H1 (cell line): ENCODE data around the gene PDK2.

ENCODE experiments used
- CHD1 ChIP-seq: IDR thresholded peaks from 2 replicates; pipeline ENCODE4 v1.6.1; 2012; ENCODE audit warnings: low read depth, low read length, improper control_type of control experiment
- CREB1 ChIP-seq: IDR thresholded peaks from 2 replicates; pipeline ENCODE4 v1.6.1; 2012; ENCODE audit warnings: inconsistent platforms
- EGR1 ChIP-seq: IDR thresholded peaks from 2 replicates; pipeline ENCODE4 v1.6.1; 2011; ENCODE audit warnings: low read depth, low read length, borderline replicate concordance
- EZH2 ChIP-seq: fragments of 200-600 bp; sonication (generic); IDR thresholded peaks from 2 replicates; pipeline ENCODE4 v1.7.1; 2012; ENCODE audit warnings: low read depth, mild to moderate bottlenecking, moderate library complexity, low read length, inconsistent platforms; ENCODE audit not compliant: severe bottlenecking
- JUND ChIP-seq: IDR thresholded peaks from 2 replicates; pipeline ENCODE4 v1.6.1; 2011; ENCODE audit warnings: mild to moderate bottlenecking, improper control_type of control experiment, low read length
- NRF1 ChIP-seq: IDR thresholded peaks from 2 replicates; pipeline ENCODE4 v1.6.1; 2011; ENCODE audit warnings: mild to moderate bottlenecking, low read depth, low read length, improper control_type of control experiment
- POLR2A ChIP-seq, 2 experiments: IDR thresholded peaks; 1 replicate in 1 of 2; 2 replicates in 1 of 2; pipeline ENCODE4 v1.6.1; 2011; ENCODE audit warnings: low read depth in 2 of 2, low read length in 2 of 2, mild to moderate bottlenecking in 2 of 2; ENCODE audit errors: control extremely low read depth in 1 of 2
- POU5F1 ChIP-seq: IDR thresholded peaks from 2 replicates; pipeline ENCODE4 v1.6.1; 2011; ENCODE audit warnings: low read depth, mild to moderate bottlenecking, low read length, moderate library complexity
- RNF2 ChIP-seq: fragments of 200-900, 300-1000 bp; sonication (generic); IDR thresholded peaks from 2 replicates; pipeline ENCODE4 v1.7.1; 2016; ENCODE audit warnings: borderline replicate concordance, low read depth, mild to moderate bottlenecking, antibody characterized with exemption, low read length; ENCODE audit not compliant: poor library complexity, severe bottlenecking; ENCODE audit errors: missing control alignments
- SIRT6 ChIP-seq: IDR thresholded peaks from one replicate; pipeline ENCODE4 v1.7.1; 2012; ENCODE audit warnings: low read length, inconsistent platforms
- SP1 ChIP-seq: IDR thresholded peaks from 2 replicates; pipeline ENCODE4 v1.6.1; 2011; ENCODE audit warnings: low read depth, low read length
- TF ChIP-seq, protein P1 (sequence below): IDR thresholded peaks from 2 replicates; pipeline ENCODE4 v1.6.1; 2012; ENCODE audit warnings: low read length, inconsistent platforms
- TF ChIP-seq, protein P2 (sequence below), 3 experiments: IDR thresholded peaks; 1 replicate in 2 of 3; 2 replicates in 1 of 3; pipeline versions ENCODE4 v1.5.1 to v1.6.1; 2011; ENCODE audit warnings: low read length in 3 of 3, mild to moderate bottlenecking in 3 of 3, inconsistent platforms in 2 of 3, low read depth in 1 of 3, moderate library complexity in 1 of 3; ENCODE audit not compliant: insufficient read depth in 1 of 3; ENCODE audit errors: control extremely low read depth in 1 of 3

DNA sequence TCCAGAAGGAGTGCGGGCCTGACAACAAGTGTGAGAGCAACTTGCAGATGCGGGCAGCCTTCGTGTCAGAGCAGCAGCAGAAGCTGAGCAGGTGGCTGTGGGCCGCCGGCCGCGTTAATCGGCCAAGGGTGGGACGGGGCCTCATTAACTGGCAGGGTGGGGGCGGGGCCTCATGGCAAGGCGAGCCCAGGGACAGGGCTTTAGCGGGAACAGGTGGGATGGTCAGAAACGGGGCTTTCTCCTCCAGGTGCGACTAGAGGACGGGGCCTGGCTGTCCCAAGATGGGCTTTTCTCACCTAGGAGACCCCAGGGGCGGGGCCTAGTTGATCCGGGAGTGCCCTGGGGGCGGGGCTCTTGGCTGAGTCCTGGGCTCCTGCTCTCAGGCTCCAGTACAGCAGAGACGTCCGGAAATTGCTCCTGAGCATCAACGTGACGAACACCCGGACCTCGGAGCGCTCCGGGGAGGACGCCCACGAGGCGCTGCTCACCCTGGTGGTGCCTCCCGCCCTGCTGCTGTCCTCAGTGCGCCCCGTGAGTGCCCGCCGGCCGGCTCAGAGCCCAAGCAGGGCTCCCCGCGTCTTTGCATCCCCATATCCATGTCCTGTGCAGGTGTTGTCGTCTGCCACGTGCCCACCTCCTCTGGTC is 18.4 kb upstream of the PDK2 start:
- TF ChIP-seq JUND (no peak), RNF2 (no peak), EZH2 (no peak), CREB1 (no peak), POU5F1 (no peak), SIRT6 (no peak), NRF1 (no peak), SP1 (no peak), CHD1 (no peak), POLR2A (IDR thresholded peaks at IDR 0.05; ENCODE audit: control extremely low read depth in 1 of 2, low read depth in 2 of 2, low read length in 2 of 2) (no peak), EGR1 (no peak)
- TF ChIP-seq, protein P1, sequence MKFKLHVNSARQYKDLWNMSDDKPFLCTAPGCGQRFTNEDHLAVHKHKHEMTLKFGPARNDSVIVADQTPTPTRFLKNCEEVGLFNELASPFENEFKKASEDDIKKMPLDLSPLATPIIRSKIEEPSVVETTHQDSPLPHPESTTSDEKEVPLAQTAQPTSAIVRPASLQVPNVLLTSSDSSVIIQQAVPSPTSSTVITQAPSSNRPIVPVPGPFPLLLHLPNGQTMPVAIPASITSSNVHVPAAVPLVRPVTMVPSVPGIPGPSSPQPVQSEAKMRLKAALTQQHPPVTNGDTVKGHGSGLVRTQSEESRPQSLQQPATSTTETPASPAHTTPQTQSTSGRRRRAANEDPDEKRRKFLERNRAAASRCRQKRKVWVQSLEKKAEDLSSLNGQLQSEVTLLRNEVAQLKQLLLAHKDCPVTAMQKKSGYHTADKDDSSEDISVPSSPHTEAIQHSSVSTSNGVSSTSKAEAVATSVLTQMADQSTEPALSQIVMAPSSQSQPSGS, result no peak
- TF ChIP-seq, protein P2, sequence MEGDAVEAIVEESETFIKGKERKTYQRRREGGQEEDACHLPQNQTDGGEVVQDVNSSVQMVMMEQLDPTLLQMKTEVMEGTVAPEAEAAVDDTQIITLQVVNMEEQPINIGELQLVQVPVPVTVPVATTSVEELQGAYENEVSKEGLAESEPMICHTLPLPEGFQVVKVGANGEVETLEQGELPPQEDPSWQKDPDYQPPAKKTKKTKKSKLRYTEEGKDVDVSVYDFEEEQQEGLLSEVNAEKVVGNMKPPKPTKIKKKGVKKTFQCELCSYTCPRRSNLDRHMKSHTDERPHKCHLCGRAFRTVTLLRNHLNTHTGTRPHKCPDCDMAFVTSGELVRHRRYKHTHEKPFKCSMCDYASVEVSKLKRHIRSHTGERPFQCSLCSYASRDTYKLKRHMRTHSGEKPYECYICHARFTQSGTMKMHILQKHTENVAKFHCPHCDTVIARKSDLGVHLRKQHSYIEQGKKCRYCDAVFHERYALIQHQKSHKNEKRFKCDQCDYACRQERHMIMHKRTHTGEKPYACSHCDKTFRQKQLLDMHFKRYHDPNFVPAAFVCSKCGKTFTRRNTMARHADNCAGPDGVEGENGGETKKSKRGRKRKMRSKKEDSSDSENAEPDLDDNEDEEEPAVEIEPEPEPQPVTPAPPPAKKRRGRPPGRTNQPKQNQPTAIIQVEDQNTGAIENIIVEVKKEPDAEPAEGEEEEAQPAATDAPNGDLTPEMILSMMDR (IDR thresholded peaks at IDR 0.05; ENCODE audit: control extremely low read depth in 1 of 3, insufficient read depth in 1 of 3, low read depth in 1 of 3, low read length in 3 of 3), result no peak
